Endothelial cell of umbilical vein (primary cell): Measurements from ENCODE around the gene CARNS1. TPM values are rescaled to one million over a fixed set of nuclear protein-coding genes. Genes with fewer than 3 reads are reported as not detected.

Experiments
- BruUV-seq: library from RNA; stranded (reverse); fragments of 400-500 nt; replicated peaks from 2 replicates; lab custom pipeline; 2021; lab: Mats Ljungman, UMichigan
- CTCF ChIA-PET: fragments of 300-600, 350-600 bp; sonication (Branson Sonifier 250); formaldehyde crosslinking; loops from one replicate; lab custom pipeline; 2021; ENCODE audit warnings: antibody characterized with exemption, inconsistent platforms; lab: Charles Lee
- POLR2A ChIA-PET: fragments of 300-600, 350-600 bp; sonication (Branson Sonifier 250); formaldehyde crosslinking; loops from one replicate; lab custom pipeline; 2021; ENCODE audit warnings: antibody characterized with exemption, inconsistent platforms; lab: Charles Lee
- DNase-seq: peaks from one replicate; pipeline ENCODE4 v3.0.0-alpha.2; 2011; ENCODE audit warnings: low read depth, low spot score
- FAIRE-seq: peaks from 2 replicates; lab custom pipeline; 2011; peaks lifted over from hg19 to GRCh38; lab: Jason Lieb, UNC
- H2AFZ ChIP-seq: 2 replicates; pipeline ENCODE4 v1.6.0; 2012; ENCODE audit warnings: low read depth, low read length, control low read depth, inconsistent platforms
- H3K27ac ChIP-seq: 2 replicates; pipeline ENCODE4 v1.5.1; 2011; ENCODE audit warnings: low read depth, mild to moderate bottlenecking, control low read depth, low read length, moderate library complexity; ENCODE audit not compliant: insufficient read depth
- H3K27me3 ChIP-seq, 2 experiments: 2 replicates each; pipeline versions ENCODE4 v1.6.0 to v1.6.1; 2011; ENCODE audit warnings: low read length in 2 of 2, mixed read lengths in 1 of 2; ENCODE audit not compliant: control insufficient read depth in 2 of 2, insufficient read depth in 2 of 2
- H3K36me3 ChIP-seq, 2 experiments: 2 replicates in 1 of 2; 3 replicates in 1 of 2; pipeline ENCODE4 v1.5.1; 2011; ENCODE audit warnings: low read length in 2 of 2, mild to moderate bottlenecking in 1 of 2, moderate library complexity in 1 of 2; ENCODE audit not compliant: control insufficient read depth in 2 of 2, insufficient read depth in 2 of 2; ENCODE audit errors: extremely low read depth in 1 of 2
- H3K4me1 ChIP-seq: 3 replicates; pipeline ENCODE4 v1.5.1; 2011; ENCODE audit warnings: mild to moderate bottlenecking, low read length; ENCODE audit not compliant: control insufficient read depth, insufficient read depth; ENCODE audit errors: extremely low read depth
- H3K4me2 ChIP-seq: 2 replicates; pipeline ENCODE4 v1.6.1; 2011; ENCODE audit warnings: low read length, control low read depth, mixed read lengths; ENCODE audit not compliant: insufficient read depth
- H3K4me3 ChIP-seq, 3 experiments: fragments of 200-600 bp in 1 of 3; sonication (generic), shearing (Covaris generic) in 1 of 3; replicated peaks in 1 of 3; 2 replicates each; pipeline ENCODE4 v1.5.1; 2011 to 2016; ENCODE audit warnings: control low read depth in 3 of 3, low read length in 3 of 3, mild to moderate bottlenecking in 2 of 3, inconsistent platforms in 1 of 3, low read depth in 1 of 3, moderate library complexity in 1 of 3; ENCODE audit not compliant: insufficient read depth in 1 of 3
- H3K79me2 ChIP-seq: 2 replicates; pipeline ENCODE4 v1.6.0; 2012; ENCODE audit warnings: low read length, inconsistent platforms; ENCODE audit not compliant: control insufficient read depth, insufficient read depth
- H3K9ac ChIP-seq: replicated peaks from 2 replicates; pipeline ENCODE3; 2011; ENCODE audit warnings: low read length, control low read depth; ENCODE audit not compliant: insufficient read depth; ENCODE audit errors: extremely low read depth
- H3K9me1 ChIP-seq: replicated peaks from 3 replicates; pipeline ENCODE4 v1.6.0; 2011; ENCODE audit warnings: mild to moderate bottlenecking, low read length; ENCODE audit not compliant: control insufficient read depth, insufficient read depth; ENCODE audit errors: extremely low read depth
- H3K9me3 ChIP-seq: replicated peaks from 2 replicates; pipeline ENCODE4 v1.5.1; 2012; ENCODE audit warnings: low read length, inconsistent platforms; ENCODE audit not compliant: control insufficient read depth, insufficient read depth
- H4K20me1 ChIP-seq: replicated peaks from 2 replicates; pipeline ENCODE3; 2011; ENCODE audit warnings: mild to moderate bottlenecking, low read length; ENCODE audit not compliant: control insufficient read depth, insufficient read depth; ENCODE audit errors: extremely low read depth
- EZH2 ChIP-seq: IDR thresholded peaks from 2 replicates; pipeline ENCODE4 v1.6.1; 2012; ENCODE audit warnings: borderline replicate concordance, low read depth, mild to moderate bottlenecking, moderate library complexity, low read length, inconsistent platforms; ENCODE audit not compliant: severe bottlenecking
- FOS ChIP-seq: IDR thresholded peaks from 2 replicates; pipeline ENCODE4 v1.6.1; 2011; ENCODE audit warnings: mild to moderate bottlenecking, low read length, moderate library complexity, borderline replicate concordance; ENCODE audit not compliant: insufficient read depth
- GATA2 ChIP-seq: IDR thresholded peaks from 2 replicates; pipeline ENCODE4 v1.7.0; 2011; ENCODE audit warnings: low read depth, mild to moderate bottlenecking, moderate library complexity, mixed read lengths, low read length; ENCODE audit not compliant: insufficient read length, insufficient read depth
- JUN ChIP-seq: IDR thresholded peaks from 2 replicates; pipeline ENCODE4 v1.6.1; 2011; ENCODE audit warnings: borderline replicate concordance, low read depth; ENCODE audit not compliant: insufficient read length, insufficient read depth
- MAX ChIP-seq: IDR thresholded peaks from 2 replicates; pipeline ENCODE4 v1.6.1; 2011; ENCODE audit not compliant: insufficient read depth, insufficient read length
- MYC ChIP-seq: IDR thresholded peaks from one replicate; pipeline ENCODE4 v1.6.1; 2011; ENCODE audit warnings: mild to moderate bottlenecking, low read depth, low read length
- POLR2A ChIP-seq: IDR thresholded peaks from 2 replicates; pipeline ENCODE4 v1.6.1; 2012; ENCODE audit warnings: low read depth, mild to moderate bottlenecking, control low read depth, low read length
- POLR2AphosphoS5 ChIP-seq: IDR thresholded peaks from 2 replicates; pipeline ENCODE4 v1.6.1; 2012; ENCODE audit warnings: low read depth, mild to moderate bottlenecking, control low read depth, low read length, moderate library complexity; ENCODE audit not compliant: insufficient read depth
- dilution Hi-C: fragments of 300-500 bp; cut with MboI; formaldehyde crosslinking; loops from one replicate; pipeline ENCODE4 v1.15.0; 2019; ENCODE audit warnings: low sequenced_read_pairs; ENCODE audit not compliant: extremely low pct_ligation_motif_present
- intact Hi-C: fragments of 100-400 bp; cut with micrococcal nuclease; formaldehyde crosslinking; loops from one replicate; pipeline ENCODE4 v1.10.0; 2022
- polyA plus RNA-seq, 4 experiments: library from polyadenylated mRNA; depleted of rRNA in 3 of 4; stranded (reverse) in 3 of 4; unstranded in 1 of 4; fragments of >200 nt; gene quantifications; 2 replicates each; pipeline versions ENCODE4 v1.2.1 to v1.2.3, GENCODE V29; 2011 to 2012; ENCODE audit warnings: missing spikeins in 1 of 4
- total RNA-seq: library from RNA; stranded (reverse); gene quantifications from 2 replicates; pipeline ENCODE4 v1.2.3, GENCODE V29; 2021
- TF ChIP-seq, protein P1 (sequence below), 2 donors: IDR thresholded peaks; 1 replicate in 1 of 2; 2 replicates in 1 of 2; pipeline ENCODE4 v1.5.1; 2011; ENCODE audit warnings: low read length in 2 of 2, mild to moderate bottlenecking in 2 of 2, moderate library complexity in 2 of 2, control low read depth in 1 of 2, inconsistent platforms in 1 of 2, low read depth in 1 of 2; ENCODE audit not compliant: insufficient read depth in 1 of 2; ENCODE audit errors: extremely low read depth in 1 of 2

CARNS1 gene
- total and polyA plus RNA-seq, 2 donors (not counting 3 experiments of a cell fraction or from before 2014, with no cell fraction given) = 0.14 to 0.35 TPM

DNA sequence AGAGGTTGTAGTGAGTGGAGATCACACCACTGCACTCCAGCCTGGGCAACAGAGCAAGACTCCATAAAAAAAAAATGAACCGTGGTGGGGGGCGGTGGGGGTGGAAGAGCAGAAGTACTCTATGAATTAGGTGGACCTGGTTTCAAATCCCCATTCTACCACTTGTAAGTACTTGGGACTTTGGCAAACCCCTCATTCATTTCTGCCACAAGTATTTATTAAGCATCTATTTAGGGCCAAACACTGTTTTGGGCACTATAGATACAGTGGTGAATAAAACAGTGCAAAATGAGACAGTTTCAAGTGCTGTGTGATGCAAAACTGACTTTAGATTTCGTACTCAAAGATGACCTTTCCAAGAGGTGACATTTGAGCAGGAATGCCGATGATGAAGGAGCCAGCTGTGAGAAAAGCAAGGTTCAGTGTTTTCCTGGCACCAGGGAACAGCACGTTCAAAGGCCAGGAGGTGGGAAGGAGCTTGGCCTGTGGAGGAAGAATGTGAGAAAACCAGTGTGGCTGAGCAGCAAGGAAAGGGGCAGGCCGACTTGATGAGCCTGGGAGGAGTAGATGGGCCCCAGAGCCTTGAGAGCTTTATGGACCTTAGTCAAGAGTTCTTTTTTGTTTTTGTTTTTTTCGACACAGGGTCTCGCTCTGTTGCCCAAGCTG, 55.0 kb downstream of the CARNS1 start:
- Histone ChIP-seq H3K9ac (no peak overlapping the region), H3K27ac (no peak overlapping the region), H3K4me1 (peaks cover 6% of the 10 kb centered on the region), H3K9me3 (no peaks in the 10 kb centered on the region), H3K27me3 (peaks cover 0 to 6% of the 10 kb centered on the region in 2 experiments), H3K79me2 (no peaks in the 10 kb centered on the region), H3K4me2 (no peak overlapping the region), H2AFZ (no peak overlapping the region), H3K4me3 (no peak overlapping the region), H3K36me3 (no peaks in the 10 kb centered on the region), H4K20me1 (no peaks in the 10 kb centered on the region), H3K9me1 (no peaks in the 10 kb centered on the region)
- dilution Hi-C loops (no loop called here), intact Hi-C loops (loop anchor here (1.0 kb wide), 1 partner anchor 34 kb away; no protein-coding TSS in a partner anchor)
- no peak for FAIRE-seq
- BruUV-seq = no TSS peak
- ChIA-PET CTCF (interaction anchor here (0.9 to 2.1 kb wide), 3 partner anchors 19 to 116 kb away, joined by 3 to 10 read pairs (median 4); partner anchors contain the start of gene PPP1CA), POLR2A (no interaction called here)
- no peak for DNase-seq
- TF ChIP-seq EZH2 (no peak), POLR2AphosphoS5 (no peak), MYC (no peak), GATA2 (no peak), FOS (no peak), MAX (no peak), JUN (no peak), POLR2A (no peak)
- TF ChIP-seq, protein P1, sequence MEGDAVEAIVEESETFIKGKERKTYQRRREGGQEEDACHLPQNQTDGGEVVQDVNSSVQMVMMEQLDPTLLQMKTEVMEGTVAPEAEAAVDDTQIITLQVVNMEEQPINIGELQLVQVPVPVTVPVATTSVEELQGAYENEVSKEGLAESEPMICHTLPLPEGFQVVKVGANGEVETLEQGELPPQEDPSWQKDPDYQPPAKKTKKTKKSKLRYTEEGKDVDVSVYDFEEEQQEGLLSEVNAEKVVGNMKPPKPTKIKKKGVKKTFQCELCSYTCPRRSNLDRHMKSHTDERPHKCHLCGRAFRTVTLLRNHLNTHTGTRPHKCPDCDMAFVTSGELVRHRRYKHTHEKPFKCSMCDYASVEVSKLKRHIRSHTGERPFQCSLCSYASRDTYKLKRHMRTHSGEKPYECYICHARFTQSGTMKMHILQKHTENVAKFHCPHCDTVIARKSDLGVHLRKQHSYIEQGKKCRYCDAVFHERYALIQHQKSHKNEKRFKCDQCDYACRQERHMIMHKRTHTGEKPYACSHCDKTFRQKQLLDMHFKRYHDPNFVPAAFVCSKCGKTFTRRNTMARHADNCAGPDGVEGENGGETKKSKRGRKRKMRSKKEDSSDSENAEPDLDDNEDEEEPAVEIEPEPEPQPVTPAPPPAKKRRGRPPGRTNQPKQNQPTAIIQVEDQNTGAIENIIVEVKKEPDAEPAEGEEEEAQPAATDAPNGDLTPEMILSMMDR (IDR thresholded peaks at IDR 0.05; ENCODE audit: extremely low read depth in 1 of 2, insufficient read depth in 1 of 2, low read depth in 1 of 2, low read length in 2 of 2) = no peak
